NCI-H1694 treated with DMSO at 0.1 percent for 48 hours (cell line): ENCODE results near the gene B3GNT4.
"Not testable (repeated sequence)": the region's sequence is repeated elsewhere in the genome, so short reads cannot be mapped to it uniquely, and the experiment has no call there.

Source experiments
- DNase-seq: peaks from one replicate; lab custom pipeline; 2025; lab: John Stamatoyannopoulos, UW

B3GNT4 gene

DNA sequence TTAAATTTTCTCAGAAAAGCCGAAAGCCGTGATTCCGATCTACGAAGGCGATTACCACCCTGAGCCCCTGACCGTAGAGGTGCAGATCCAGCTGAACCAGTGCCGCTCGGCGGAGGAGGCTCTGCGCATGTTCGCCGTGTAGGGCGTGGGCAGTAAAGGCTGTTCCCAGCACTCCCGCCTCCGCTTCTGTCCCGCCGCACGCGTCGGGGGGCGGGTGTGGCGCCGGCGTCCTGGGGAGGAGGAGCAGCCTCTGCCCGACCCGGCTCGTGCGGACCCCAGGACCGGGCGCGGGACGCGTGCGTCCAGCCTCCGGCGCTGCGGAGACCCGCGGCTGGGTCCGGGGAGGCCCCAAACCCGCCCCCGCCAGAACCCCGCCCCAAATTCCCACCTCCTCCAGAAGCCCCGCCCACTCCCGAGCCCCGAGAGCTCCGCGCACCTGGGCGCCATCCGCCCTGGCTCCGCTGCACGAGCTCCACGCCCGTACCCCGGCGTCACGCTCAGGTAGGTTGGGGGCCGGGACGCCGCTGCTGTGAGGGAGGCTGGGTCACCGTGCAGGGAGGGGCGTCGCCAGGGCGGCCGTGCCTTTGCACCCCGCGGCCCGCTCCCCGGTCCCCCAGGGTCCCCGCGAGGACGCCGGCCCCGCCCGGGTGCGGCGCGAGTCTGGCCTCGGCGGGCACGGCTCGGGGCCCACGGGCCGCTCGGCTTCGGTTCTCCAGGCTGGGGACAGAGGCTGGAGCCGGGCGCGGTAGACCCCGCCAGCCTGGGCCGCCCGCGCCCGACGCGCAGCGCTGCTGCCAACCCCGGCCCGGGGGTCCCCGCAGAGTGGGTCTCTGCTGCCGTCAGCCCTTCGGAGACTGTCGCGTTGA is at the start of gene B3GNT4:
TSS of gene B3GNT4 (plus strand) at position 409 of the 866 bp plus-strand sequence. CDS start 910 bp downstream, outside the sequence.
- DNase-seq: peak; percentile 9

DNA sequence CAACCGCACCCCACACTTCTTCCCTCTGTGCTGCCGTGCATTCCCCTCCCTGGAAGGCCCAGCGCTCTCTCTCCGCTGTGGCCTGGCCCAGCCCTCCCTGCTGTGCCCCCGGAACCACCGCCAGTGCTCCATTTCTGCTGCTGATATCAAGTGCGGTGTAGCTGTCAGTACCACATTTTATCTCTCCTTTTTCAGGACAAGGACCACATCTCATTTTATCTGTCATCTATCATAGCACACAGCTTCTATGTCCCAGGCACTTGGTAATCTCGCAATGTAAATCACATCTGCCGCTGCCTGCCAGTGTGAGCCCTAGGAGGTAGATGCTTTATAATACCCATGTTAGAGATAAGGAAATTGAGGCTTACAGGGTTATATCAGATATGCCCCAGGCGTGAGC is 47.8 kb upstream of the B3GNT4 start:
- no peak for DNase-seq

DNA sequence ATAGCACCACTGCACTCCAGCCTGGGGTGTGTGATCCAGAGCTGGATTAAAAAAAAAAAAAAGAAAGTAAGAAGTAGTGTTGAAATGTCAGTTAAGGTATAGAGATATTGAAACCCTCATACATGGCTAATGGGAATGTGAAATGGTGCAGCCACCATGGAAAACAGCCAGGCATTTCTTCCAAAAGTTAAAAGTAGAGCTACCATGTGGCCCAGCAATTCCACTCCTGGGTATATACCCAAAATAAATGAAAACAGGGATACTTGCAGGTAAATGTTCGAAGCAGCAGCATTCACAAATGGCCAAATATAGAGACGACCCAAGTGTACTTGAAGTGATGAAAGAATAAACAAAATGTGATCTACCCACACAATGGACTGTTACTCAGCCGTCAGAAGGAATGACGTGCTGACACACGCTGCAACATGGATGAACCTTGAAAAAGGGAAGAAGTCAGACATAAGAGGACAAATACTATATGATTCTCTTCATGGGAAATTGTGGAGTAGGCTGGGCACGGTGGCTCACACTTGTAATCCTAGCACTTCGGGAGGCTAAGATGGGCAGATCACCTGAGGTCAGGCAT is 44.7 kb upstream of the B3GNT4 start:
- no peak for DNase-seq

- no peak for DNase-seq
Measured at GRCh38 chr12:122159882-122160281, 43.6 kb upstream of the B3GNT4 start.

DNA sequence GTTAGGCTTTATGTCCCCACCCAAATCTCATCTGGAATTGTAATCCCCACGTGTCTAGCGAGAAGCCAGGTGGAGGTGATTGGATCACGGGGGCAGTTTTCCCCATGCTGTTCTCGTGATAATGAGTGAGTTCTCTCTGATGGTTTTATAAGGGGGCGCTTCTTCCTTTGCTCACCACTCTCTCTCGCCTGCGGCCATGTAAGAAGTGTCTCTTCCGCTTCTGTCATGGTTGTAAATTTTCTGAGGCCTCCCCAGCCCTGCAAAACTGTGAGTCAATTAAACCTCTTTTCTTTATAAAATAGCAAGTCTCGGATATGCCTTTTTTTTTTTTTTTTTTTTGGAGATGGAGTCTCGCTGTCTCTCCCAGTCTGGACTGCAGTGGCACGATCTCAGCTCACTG is 42.7 kb upstream of the B3GNT4 start:
- no peak for DNase-seq

DNA sequence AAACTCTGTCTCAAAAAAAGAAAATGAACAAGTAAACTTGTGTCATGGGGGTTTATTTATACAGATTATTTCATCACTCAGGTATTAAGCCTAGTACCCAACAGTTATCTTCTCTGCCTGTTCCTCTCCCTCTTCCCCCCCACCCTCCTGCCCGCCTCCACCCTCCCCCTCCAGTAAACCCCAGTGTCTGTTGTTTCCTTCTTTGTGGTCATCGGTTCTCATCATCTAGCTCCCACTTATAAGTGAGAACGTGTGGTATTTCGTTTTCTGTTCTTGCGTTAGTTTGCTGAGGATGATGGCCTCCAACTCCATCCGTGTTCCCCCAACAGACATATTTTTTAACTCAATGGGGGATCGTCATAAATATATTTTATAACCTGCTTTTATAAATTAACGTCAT is 41.8 kb upstream of the B3GNT4 start:
- DNase-seq: no peak

DNA sequence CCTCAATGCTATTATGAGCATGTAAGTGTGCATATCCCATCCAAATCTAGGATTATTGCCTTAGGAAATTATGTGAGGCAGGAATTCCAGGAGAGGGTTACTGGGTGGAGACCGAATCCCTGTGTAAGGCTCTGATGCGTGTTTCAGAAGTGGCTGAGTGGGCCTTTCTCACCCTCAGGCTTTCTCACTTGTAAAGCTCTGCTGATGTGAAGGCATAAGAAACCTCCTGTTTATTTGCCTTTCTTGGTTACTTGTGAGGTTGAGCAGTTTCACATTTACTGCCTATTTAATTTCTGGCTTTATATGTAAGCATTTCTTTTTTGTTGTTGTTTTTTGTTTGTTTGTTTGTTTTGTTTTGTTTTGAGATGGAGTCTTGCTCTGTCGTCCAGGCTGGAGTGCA is 40.5 kb upstream of the B3GNT4 start:
- DNase-seq: no peak

DNA sequence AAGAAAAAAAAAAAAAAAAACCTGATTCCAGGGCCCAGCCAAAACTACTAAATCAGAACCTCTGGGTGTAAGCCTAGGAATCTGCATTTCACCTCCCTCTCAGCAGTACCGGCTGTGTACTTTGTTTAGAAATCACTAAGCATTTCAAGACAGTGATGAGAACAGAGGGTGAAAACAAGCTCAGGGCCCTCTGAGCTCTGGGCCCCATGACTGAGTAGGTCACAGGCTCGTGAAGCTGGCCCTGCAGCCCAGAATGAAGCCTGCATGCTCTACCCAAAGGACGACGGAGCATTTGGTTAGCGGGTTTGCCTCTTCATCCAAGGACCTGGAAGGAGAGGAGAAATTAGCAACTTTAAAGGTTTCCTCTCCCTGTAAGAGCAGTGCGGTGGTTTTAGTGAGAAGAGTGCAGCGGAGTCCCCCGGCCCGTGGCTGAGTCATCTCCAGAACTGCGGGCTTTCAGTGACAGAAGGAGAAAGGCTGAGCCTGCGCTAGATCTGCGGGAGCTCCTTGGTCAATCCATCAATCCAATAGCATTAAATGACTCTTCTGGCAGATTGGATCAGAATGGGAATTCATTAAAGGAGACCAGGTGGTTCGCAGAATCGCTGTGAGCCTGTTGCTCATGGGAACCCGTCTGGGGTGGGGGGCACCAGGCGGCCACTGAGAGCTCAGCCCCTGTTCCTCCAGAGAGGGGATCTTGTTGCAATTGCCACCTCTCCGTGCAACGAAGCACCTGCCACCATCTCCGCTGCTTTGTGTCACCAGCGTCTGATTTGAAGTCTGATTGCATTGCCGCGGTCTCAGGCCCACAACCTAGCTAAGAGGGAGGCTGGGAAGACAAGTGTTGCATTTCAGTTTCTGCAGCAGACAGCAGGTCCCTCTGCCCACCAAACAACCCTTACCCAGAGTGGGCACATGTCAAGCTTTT is 36.8 kb upstream of the B3GNT4 start:
- DNase-seq: no peak

DNA sequence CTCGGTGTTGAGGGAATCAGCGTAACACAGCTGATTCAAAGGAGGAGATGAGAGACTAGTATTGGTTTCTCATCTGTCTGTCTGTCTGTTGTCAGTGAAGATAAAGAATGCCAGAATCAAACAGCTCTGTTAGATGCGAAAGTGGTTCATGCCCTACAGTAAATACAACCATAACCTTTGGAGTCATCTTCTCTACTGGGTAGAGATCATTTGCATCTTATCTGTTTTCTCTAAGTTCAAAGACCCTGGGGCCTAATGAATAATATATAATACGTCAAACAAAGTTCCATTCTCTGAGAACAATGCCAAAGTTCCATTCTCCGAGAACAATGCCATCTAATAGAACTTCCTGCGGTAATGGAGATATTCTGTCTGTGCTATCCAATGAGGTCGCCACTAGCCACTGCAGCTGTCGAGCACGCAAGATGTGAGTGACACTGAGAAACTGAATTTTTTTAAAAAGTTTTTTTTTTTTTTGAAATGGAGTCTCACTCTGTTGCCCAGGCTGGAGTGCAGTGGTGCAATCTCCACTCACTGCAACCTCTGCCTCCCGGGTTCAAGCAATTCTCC is 36.1 kb upstream of the B3GNT4 start:
- DNase-seq: no peak

GRCh38 chr12:122168492-122168891 is 35.0 kb upstream of the B3GNT4 start:
- no peak for DNase-seq

- DNase-seq: no peak
Measured at GRCh38 chr12:122171399-122171798, 32.1 kb upstream of the B3GNT4 start.

GRCh38 chr12:122172262-122172939 is 31.1 kb upstream of the B3GNT4 start:
- no peak for DNase-seq

- no peak for DNase-seq
Measured at GRCh38 chr12:122174155-122174845, 29.2 kb upstream of the B3GNT4 start, which contains the start of gene IL31. TSS of gene IL31 (minus strand) at chr12:122174221. CDS start at chr12:122174172, 49 bp downstream.

DNA sequence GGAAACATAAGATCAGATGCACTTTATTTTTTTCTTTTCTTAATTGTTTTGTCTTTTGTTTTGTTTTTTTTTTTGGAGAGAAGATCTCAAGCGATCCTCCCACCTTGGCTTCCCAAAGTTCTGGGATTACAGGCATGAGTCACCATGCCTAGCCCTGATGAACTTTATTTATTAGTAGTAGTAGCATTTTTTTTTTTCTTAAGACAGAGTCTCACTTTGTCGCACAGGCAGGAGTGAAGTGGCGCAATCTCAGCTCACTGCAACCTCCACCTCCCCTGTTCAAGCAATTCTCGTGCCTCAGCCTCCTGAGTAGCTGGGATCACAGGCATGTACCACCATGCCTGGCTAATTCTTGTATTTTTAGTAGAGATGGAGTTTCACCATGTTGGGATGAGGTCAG is 27.0 kb upstream of the B3GNT4 start:
- DNase-seq: not testable (repeated sequence)

DNA sequence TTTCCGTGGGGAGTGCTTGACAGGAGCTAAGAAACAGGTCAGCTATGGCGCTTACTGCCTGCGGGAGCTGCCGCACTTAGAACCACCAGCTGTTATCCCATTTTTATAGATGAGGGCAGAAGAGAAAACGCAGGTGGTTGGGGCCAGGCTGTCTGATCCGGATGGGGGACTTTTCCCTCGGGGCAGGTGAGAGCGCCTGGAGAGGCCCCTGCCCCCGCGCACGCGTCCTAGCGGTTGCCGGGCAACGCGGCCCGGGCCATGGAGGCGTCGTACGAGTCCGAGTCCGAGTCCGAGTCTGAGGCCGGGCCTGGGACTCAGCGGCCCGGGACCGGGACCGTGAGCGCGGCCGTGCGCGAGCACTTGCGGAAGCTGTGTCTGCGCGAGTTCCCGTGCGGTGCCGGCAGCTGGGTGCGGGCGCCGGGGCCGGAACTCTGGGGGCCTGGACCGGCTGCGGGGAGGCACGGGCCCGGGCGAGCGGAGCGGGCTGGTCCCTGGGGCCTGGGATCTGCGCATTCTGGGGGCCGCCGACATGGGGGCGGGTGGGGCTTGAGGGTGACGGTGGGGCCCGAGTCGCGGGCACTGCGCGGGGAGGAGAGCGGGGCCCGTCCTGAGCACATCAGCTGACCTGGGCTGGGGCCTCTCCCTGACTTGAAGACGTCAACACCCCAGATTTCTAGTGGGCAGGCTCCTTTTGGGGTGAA is 20.5 kb upstream of the B3GNT4 start, which contains the start of gene LRRC43:
TSS of gene LRRC43 (plus strand) at position 237 of the 701 bp plus-strand sequence. CDS start at position 259, 22 bp downstream.
- DNase-seq: peak; percentile 14

DNA sequence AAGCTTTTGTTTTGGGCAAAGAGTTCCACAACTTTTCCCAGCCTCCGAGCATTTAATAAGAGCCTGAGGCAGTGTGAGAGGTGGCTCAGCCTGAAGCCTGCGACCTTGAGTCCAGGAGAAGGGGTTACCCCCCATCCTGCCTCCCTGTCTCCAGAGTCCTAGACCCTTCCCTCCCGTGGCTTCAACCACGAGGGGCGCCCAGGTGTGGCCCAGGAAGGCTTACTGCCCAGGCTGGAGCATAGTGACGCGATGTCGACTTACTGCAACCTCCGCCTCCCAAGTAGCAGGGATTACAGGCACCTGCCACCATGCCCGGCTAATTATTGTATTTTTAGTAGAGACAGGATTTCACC is 19.9 kb upstream of the B3GNT4 start:
- no peak for DNase-seq

- DNase-seq: no peak
Measured at GRCh38 chr12:122184517-122184916, 19.0 kb upstream of the B3GNT4 start.

DNA sequence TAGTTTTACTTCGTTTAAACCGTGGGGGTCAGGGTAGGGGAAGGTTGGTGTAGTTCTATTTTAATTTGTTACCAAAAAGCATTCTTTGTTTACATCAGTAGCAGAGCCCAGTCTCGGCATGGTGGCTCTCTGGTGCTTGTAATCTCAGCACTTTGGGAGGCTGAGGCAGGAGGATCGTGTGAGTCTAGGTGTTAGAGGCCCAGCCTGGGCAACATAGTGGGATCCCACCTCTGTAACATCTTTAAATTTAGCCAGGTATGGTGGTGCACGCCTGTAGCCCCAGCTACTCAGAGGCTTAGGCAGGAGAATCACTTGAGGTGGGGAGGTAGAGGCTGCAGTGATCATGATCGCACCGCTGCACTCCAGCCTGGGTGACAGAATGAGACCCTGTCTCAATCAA is 18.4 kb upstream of the B3GNT4 start:
- no peak for DNase-seq

DNA sequence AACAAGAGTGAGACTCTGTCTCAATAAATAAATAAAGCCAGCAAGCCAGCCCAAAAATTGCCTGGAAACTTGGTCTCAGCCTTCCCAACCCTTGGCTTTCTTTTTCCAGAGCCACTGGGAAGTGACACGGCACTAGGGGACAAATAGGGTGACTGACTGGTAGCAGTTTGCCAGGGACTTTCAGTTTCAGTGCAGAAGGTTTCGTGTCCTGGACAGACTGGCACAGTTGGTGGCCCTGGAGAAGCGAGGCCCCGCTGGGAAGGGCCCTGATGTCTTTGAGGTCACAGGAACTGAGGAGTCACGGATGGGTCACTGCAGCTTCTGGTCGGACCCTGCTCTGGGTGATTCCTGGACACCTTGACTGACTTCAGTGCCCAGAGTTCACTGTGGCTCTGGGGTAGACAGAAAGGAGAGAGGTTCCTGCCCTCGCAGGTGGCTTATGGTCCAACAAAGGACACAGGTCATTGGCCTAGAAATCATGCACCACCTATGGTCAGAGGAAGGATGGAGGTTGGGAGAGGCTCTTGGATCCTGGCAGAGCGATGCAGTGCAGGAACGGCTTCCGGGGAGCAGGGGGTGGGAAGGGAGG is 17.9 kb upstream of the B3GNT4 start:
- DNase-seq: no peak

DNA sequence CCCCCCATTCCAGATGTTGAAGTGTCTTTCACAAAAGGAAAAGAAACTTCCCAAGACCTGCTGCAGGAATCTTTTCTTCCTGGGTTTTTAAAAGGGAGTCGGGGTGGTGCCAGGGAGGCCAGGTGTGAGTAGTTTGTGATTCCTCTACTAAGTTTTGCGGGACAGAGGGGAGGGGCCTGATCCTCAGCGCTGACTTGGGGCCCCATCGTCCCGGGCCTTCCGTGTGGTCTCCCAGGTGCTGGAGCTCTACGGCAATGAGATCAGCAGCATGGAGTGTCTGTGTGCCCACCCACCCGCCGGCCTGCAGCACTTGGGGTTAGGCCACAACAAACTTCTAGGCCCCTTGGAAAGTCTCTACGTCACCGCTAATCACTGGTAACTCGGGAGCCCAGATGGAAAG is 16.0 kb upstream of the B3GNT4 start:
- DNase-seq: no peak
